ENCODE measurements around the gene KRT4. TPM values are rescaled to one million over a fixed set of nuclear protein-coding genes. Genes with fewer than 3 reads are reported as not detected.
"Not testable (repeated sequence)": the region's sequence is repeated elsewhere in the genome, so short reads cannot be mapped to it uniquely, and the experiment has no call there.

KRT4 gene
- total RNA-seq, 1 experiment from 2014 or later: not detected

DNA sequence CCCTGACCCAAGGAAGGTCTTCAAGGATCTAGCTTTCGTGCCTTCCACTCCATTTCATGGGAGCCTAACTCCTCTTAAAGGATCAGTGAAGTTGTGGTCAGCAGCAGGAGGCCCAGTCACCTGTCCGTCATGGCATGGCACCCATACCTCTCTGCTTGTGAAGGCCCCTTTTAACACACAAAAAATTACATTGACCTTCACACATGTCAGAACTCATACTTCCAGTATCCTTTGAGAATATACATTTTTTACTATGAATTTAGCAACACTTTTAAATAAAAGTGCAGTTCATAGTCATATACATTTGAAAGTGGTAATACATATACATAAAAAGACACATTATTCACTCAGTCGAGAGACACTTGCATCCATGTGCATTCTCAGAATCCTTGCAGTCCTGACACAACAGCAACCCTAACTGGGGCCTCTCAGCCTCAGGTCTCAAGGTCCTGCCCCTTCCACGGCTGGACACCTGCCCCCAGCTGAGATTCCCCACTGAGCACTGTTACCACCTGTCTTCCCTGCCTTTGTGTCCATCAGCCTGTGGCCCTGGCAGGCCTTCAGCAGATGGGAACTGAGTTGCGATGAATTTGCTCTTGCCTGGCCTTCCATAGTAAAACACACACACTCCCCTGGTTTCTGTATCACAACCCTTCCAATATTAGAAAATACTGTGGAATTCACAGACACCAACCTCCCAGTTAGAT, 14.3 kb downstream of the KRT4 start:
- DNase-seq (ENCODE audit: low read depth, low spot score): no peak
- in situ Hi-C loops (cut with HindIII; ENCODE audit: low pct_unique_long_range_greater_than_20kb, low sequenced_read_pairs): loop anchor here (25.0 kb wide), 1 partner anchor 162 kb away; no protein-coding TSS in a partner anchor

DNA sequence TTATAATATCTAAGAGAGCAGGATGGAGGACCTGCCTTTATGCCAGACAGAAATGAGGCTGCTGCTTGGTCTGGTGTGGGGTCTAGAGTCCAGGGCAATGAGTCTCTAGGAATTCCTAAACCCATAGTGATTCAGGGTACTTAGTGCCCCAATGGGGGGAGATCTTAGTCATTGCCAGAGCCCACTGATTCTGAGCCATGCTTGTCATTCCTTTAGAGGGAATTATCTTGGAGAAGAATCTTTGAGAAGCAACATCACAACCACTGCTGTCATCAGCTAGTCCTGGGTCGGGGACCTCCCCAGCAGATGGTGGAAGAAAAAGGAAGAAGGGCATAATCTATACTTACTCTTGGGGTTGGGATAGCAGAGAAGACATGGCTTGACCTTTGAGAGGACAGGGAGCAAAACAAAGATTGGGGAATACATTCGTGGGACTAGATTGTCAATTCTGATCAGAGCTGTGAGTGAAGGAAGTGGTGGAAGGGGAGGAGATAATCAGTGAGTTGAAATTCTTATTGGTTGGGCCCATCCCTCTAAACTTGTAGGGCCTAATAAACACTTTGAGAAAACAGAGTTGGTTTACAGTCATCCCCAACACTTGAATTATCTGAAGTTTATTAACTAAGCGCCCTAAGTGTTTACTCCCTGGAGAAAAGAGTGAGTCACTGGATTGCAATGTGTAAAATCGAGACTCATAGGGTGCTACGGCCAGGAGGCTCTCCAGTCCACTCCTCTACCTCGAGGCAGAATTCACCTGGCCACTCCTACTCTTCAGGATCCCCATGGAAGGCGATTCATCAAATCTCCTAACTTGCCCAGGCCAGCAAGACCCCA, 15.0 kb downstream of the KRT4 start:
- no peak for DNase-seq (ENCODE audit: low read depth, low spot score)
- in situ Hi-C loops (cut with HindIII; ENCODE audit: low pct_unique_long_range_greater_than_20kb, low sequenced_read_pairs): loop anchor here (25.0 kb wide), 1 partner anchor 162 kb away; no protein-coding TSS in a partner anchor

DNA sequence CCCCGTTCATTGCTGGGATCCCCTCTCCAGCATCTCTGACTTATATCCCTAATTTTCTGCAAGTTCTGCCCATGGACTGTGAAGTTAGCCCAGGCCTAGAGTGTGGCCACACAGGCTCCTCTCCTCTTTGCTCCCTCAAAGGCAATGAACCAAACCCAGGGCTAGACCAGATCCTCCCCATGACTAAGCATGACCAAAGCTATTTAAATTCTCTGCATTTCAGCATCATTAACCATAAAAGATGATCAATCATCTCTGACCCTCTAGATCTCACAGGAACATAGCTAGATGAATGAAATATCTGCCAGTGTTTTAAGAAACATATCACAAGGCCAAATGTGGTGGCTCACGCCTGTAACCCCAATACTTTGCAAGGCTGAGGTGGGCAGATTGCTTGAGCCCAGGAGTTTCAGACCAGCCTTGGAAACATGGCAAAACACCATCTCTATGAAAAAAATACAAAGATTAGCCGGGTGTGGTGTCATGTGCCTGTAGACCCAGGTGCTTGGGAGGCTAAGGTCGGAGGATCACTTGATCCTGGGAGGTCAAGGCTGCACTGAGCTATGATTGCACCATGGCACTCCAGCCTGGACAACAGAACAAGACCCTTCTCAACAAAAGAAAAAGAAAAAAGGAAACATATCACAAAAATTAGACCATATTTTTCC, 15.8 kb downstream of the KRT4 start:
- in situ Hi-C loops (cut with HindIII; ENCODE audit: low pct_unique_long_range_greater_than_20kb, low sequenced_read_pairs): loop anchor here (25.0 kb wide), 1 partner anchor 161 kb away; no protein-coding TSS in a partner anchor
- no peak for DNase-seq (ENCODE audit: low read depth, low spot score)

DNA sequence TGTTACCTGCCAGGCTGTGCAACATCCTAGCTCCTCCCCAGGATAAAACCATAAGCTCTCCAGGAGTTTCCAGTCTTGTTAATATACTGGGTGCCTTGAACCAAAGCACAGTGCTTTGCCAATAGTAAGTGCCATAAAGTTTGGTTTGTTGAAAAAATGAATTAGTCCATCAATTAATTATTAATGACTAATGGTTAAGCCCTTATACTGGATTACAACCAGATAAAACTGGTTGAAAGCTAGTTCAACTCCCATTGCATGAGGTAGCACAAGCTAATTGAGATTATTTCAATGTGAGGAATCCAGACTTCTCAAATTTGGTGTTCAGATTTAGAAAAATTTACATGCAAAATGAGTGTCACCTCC, 16.4 kb downstream of the KRT4 start:
- in situ Hi-C loops (cut with HindIII; ENCODE audit: low pct_unique_long_range_greater_than_20kb, low sequenced_read_pairs): loop anchor here (25.0 kb wide), 1 partner anchor 160 kb away; no protein-coding TSS in a partner anchor
- no peak for DNase-seq (ENCODE audit: low read depth, low spot score)

DNA sequence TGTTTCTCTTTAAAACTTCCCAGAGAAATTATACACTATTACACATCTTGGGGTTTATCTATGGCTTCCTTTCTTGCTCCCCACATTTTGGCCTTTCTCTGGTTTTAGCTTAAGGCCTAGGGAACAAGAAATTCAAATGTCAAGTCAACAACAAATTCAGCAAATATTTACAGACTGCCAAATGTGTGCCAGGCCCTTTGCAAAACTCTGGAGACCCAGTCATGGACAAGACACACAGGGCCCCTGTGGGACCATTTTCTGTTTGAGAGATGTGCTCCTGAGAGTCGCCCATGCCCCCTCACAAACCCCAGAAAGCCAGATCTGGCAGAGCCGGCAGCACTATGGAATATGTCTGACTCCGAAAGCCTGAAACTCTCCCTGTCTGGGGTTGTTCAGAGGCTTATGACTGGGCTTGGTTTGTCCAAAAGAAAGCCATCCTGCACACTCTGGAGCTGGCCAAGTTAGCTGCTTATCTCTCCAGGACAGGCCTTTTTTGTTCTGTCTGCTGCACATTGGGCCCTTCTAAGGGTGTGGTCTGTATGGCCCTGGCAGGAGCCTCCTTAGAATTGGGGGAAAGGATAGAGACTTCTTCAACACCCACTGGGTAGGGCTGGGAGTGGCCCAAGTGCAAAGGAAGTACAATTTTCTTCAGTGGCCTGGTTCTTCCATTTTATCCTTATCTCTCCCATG, 16.9 kb downstream of the KRT4 start:
- DNase-seq (ENCODE audit: low read depth, low spot score): no peak
- in situ Hi-C loops (cut with HindIII; ENCODE audit: low pct_unique_long_range_greater_than_20kb, low sequenced_read_pairs): loop anchor here (25.0 kb wide), 1 partner anchor 160 kb away; no protein-coding TSS in a partner anchor

DNA sequence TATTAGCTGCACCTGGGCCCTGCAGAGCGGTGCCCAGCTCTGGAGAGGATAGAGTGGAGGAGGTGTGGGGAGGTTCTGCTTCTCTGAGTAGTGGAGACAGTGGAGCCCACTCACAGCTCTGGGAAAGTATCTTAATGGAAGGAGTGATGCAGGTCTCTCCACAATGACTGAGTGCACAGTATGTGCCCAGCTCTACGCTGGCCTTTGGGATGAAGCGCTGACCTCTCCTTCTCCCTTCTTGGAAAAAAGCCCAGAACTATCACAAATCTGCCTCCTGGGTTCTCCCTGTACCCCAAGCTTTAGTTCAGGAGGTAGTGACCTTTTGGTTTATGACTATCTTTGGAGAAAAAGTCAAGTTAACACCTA, 17.5 kb downstream of the KRT4 start:
- in situ Hi-C loops (cut with HindIII; ENCODE audit: low pct_unique_long_range_greater_than_20kb, low sequenced_read_pairs): loop anchor here (25.0 kb wide), 1 partner anchor 159 kb away; no protein-coding TSS in a partner anchor

DNA sequence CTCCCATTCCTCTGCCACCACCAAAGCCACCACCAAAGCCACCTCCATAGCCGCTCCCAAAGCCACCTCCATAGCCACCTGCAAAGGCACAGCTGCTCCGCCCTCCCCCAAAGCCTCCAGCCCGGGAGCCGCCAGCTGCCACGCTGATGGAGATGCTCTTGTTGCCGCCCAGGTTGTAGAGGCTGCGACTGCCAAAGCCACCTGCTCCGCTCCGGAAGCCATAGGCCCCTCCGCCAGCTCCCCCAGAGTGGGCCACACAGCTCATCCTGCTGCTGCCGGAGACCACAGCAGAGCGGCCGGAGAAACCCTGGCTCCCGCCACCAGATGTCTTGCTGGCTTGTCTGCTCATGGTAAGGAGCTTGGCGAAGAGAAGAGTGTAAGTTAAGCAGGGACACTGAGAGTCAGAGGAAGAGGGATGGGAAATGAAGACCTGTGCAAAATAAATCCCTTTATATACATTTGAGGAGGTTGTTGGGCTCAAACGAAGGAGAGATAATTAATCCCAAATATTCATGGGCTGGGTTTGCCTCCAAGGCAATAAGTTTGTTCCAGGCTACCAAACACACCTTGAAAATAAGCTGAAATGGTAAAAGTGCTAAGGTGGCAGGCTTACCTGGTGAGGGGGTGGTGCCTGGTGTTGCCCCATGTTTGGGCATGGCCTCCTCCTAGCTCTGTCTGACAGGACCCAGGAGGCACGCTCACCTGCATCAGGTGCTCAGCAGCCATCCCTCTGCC, 18.1 kb downstream of the KRT4 start, which contains the start of gene KRT3:
Gene KRT3 (minus strand): TSS at position 424 of the 735 bp plus-strand sequence. CDS start 75 bp downstream, at position 349.
- in situ Hi-C loops (cut with HindIII; ENCODE audit: low pct_unique_long_range_greater_than_20kb, low sequenced_read_pairs): loop anchor here (25.0 kb wide), 1 partner anchor 159 kb away; no protein-coding TSS in a partner anchor
- DNase-seq (ENCODE audit: low read depth, low spot score): no peak

More for the DNA sequence above, 17.5 kb downstream of the KRT4 start:
- no peak for DNase-seq (ENCODE audit: low read depth, low spot score)

DNA sequence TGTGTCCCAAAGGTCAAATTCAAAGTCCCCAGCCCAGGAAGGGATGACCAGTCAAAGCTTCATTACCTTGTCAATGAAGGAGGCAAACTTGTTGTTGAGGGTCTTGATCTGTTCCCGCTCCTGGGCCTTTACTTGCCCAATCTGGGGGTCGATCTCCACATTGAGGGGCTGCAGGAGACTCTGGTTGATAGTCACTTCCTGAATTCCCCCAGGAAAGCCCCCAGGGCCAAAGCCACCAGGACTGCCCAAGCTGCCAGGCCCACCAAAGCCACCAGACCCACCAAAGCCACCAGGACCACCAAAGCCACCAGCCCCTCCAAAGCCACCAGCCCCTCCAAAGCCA, 18.6 kb downstream of the KRT4 start:
- not testable (repeated sequence) for DNase-seq (ENCODE audit: low read depth, low spot score)
- in situ Hi-C loops (cut with HindIII; ENCODE audit: low pct_unique_long_range_greater_than_20kb, low sequenced_read_pairs): loop anchor here (25.0 kb wide), 1 partner anchor 158 kb away; no protein-coding TSS in a partner anchor

DNA sequence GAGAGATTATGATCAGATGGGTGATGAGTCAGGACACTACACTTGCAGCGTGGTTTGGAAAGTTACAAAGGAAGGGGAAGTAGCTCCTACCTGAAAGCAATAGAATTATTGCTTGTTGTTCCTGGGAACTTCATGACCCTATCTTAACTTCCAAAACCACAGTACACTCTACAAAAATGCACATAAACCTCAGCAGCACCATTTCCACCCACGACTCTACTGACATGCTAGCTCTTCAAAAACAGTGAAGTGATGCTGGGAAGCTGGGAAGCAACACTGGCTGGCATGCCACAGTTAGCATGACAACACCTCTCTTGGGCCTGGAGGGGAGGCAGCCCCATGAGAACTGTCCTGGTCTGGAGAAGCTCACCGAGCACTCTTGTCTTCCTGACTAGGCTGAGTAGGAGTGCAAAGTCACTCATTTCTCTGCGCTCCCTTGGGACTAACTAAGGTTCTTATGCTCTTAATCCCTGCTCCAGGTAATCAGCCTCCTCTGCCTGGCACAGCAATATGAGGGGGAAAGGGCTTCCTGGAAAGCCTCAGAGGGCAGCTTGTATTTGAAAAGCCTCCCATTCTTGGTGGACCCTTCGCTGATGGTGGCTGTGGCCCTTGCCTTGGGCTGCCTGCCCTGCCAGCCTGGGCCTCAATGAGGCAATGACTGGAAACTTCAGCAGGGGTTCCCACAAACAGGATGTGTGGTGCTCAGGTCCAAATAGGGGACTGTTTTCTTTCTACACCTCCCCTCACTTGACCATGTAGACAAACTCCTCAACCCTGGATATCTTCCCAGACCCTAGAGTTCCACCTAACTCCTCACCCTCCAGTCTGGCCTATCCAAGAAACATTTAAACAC, 19.2 kb downstream of the KRT4 start:
- in situ Hi-C loops (cut with HindIII; ENCODE audit: low pct_unique_long_range_greater_than_20kb, low sequenced_read_pairs): loop anchor here (25.0 kb wide), 1 partner anchor 157 kb away; no protein-coding TSS in a partner anchor
- DNase-seq (ENCODE audit: low read depth, low spot score): no peak

DNA sequence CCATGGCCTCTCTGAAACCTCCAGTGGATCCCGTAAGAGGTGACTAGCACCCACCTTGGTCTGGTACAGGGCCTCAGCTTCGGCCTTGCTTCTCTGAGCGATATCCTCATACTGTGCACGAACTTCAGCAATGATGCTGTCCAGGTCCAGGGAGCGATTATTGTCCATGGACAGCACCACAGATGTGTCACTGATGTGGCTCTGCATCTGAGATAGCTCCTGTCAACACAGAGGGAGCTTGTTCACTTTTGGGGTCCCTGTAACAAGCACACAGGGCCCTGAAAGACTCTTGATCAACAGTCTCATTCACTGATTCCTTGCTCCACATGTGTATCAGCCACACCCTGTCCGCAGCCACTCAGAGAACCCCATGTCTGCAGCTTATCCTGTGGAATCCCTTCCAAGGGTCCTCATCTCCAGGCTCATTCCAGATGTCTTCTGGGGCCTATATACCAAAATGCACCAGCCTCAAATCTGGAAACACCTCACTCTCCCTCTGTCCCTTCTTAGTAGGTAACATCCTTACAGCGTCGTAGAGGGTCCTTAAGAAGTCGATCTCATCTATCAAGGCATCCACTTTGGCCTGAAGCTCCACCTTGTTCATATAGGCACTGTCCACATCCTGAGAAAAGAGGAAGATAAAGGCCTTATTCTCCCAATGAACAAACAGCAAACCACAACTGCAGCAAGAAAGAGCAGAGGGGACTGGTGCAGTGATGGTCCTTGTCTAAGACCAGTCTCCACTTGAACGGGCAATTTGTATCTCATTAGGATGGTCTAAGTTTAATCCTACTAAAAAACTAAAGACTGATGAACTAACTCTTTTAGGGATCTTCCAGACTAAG, 21.5 kb downstream of the KRT4 start:
- in situ Hi-C loops (cut with HindIII; ENCODE audit: low pct_unique_long_range_greater_than_20kb, low sequenced_read_pairs): loop anchor here (25.0 kb wide), 1 partner anchor 155 kb away; no protein-coding TSS in a partner anchor
- DNase-seq (ENCODE audit: low read depth, low spot score): no peak

DNA sequence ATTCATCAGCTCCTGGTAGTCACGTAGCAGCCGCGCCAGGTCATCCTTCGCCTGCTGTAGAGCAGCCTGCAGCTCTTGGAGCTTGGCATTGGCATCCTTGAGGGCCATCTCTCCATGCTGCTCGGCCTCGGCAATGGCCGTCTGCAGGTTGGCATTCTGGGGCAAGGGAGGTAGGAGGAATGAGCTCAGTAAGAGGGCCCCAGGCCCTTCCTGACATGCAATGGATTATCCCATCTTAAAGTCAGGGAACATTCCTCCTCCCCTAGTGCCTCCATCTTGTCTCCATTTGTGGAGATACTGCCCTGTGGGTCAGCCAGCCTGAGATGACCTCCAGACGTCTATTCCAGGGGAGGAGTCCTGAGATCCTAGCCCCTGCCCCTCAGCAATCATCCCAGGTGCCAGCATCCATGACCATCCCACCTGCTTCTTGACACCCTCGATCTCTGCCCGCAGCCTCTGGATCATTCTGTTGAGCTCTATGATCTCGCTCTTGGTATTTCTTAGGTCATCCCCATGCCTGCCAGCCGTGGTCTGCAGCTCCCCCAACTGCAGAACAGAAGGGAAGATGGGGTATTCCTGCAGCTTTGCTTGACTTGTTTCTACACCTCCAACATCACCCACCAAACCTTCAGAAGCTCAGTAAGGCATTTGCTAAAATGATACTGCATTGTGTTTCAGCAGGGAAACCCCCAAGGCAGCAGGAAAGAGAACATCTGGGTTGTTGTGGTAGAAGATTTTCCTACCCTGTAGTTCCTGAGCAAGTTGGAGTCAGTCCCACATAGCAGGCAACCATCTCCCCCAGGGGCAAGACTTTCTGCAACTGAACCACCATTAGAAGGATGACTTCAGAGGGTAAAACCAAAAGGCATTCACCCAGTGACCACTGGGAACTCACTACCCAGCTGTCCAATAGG, 22.4 kb downstream of the KRT4 start:
- DNase-seq (ENCODE audit: low read depth, low spot score): no peak
- in situ Hi-C loops (cut with HindIII; ENCODE audit: low pct_unique_long_range_greater_than_20kb, low sequenced_read_pairs): loop anchor here (25.0 kb wide), 1 partner anchor 154 kb away; no protein-coding TSS in a partner anchor

DNA sequence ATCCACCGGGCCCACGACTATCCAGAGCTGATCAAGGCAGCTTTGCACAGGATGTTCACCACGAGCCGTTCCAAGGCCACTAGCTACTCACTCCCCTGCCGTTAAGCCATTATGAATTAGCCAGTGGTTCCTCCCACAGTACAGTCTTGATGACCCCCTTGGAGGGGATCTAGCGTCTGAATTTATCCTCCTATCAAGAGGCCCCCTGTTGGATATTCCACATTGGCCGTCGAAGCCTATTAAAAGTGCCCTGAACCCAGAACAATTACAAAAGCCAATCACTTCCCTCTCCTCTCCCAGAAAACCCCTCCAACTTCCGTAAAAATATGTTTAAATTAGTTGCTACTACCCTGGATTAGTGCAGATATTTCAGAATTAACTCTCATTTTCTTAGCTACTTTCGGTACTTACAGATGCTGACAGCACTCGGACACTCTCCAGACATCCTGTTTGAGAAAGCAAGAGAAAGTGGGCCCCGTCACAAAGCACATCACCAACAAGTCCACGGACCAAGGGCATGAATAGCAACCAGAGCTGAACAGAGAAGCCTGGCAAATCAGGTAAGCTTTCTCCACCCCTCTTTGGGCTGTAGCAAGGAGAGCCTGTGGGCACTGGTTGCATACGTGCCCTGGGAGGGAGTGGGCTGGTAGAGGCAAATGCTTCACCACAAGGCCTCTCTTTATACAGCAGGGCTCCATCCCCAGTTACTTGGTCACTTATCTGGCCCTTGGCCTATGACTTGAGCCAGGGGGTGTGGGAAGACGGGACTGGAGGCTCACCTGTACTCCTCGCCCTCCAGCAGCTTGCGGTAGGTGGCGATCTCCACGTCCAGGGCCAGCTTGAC, 23.3 kb downstream of the KRT4 start:
- in situ Hi-C loops (cut with HindIII; ENCODE audit: low pct_unique_long_range_greater_than_20kb, low sequenced_read_pairs): loop anchor here (25.0 kb wide), 1 partner anchor 153 kb away; no protein-coding TSS in a partner anchor
- DNase-seq (ENCODE audit: low read depth, low spot score): no peak
